HepG2 (cell line): Measurements from ENCODE around the gene CAGE1. TPM values are rescaled to one million over a fixed set of nuclear protein-coding genes. Genes with fewer than 3 reads are reported as not detected.

Source experiments
- ATAC-seq: fragments of 200-7000 bp; cut with Tn5 transposase; 3 replicates; pipeline ENCODE4 v1.9.1; 2020; ENCODE audit warnings: mild to moderate bottlenecking, moderate library complexity
- BruUV-seq: library from RNA; stranded (reverse); fragments of 400-500 nt; replicated peaks from 2 replicates; lab custom pipeline; 2021; lab: Mats Ljungman, UMichigan
- CTCF ChIA-PET: fragments of 300-600 bp; formaldehyde crosslinking; extraction: SDS; loops from one replicate; lab custom pipeline; 2021; ENCODE audit warnings: low total read pairs, inconsistent platforms, low intra/inter-chr PET ratio; lab: Yijun Ruan, JAX
- POLR2A ChIA-PET: fragments of 350-600 bp; sonication (Branson Sonifier 250); formaldehyde crosslinking; loops from one replicate; lab custom pipeline; 2020; ENCODE audit warnings: antibody characterized with exemption, inconsistent platforms; lab: Yijun Ruan, JAX
- DNase-seq: peaks from one replicate; pipeline ENCODE4 v3.0.0-alpha.2; 2015; ENCODE audit warnings: low spot score
- FAIRE-seq: peaks from 3 replicates; lab custom pipeline; 2011; peaks lifted over from hg19 to GRCh38; lab: Jason Lieb, UNC
- H2AFZ ChIP-seq: one replicate; pipeline ENCODE4 v1.6.1; 2011; ENCODE audit warnings: low read length, inconsistent platforms
- H3K27ac ChIP-seq: fragments of 300-600 bp; 3 replicates; pipeline ENCODE4 v1.8.0; 2011; ENCODE audit warnings: mixed run types, mild to moderate bottlenecking, mixed read lengths, low read length, inconsistent platforms; ENCODE audit not compliant: insufficient read depth; ENCODE audit errors: extremely low read length
- H3K27me3 ChIP-seq, 2 experiments: fragments of 200-600 bp in 1 of 2; 2 replicates in 1 of 2; 3 replicates in 1 of 2; pipeline versions ENCODE4 v1.6.0 to v1.8.0; 2011; ENCODE audit warnings: low read length in 2 of 2, mild to moderate bottlenecking in 2 of 2, moderate library complexity in 2 of 2, inconsistent platforms in 1 of 2; ENCODE audit not compliant: insufficient read depth in 2 of 2, control insufficient read depth in 1 of 2
- H3K36me3 ChIP-seq, 2 experiments: fragments of 200-600 bp in 1 of 2; replicated peaks in 1 of 2; 2 replicates in 1 of 2; 3 replicates in 1 of 2; pipeline versions ENCODE4 v1.5.1 to v1.8.0; 2011; ENCODE audit warnings: low read length in 2 of 2, inconsistent platforms in 1 of 2; ENCODE audit not compliant: insufficient read depth in 2 of 2, control insufficient read depth in 1 of 2
- H3K4me1 ChIP-seq: 2 replicates; pipeline ENCODE4 v1.5.1; 2012; ENCODE audit warnings: low read length, inconsistent platforms; ENCODE audit not compliant: insufficient read depth
- H3K4me2 ChIP-seq: 2 replicates; pipeline ENCODE4 v1.6.0; 2011; ENCODE audit warnings: low read depth, low read length, inconsistent platforms
- H3K4me3 ChIP-seq, 3 experiments: fragments of 200-600 bp in 1 of 3; sonication (generic), shearing (Covaris generic) in 1 of 3; replicated peaks in 1 of 3; 2 replicates each; pipeline ENCODE4 v1.5.1; 2011 to 2016; ENCODE audit warnings: low read length in 3 of 3, inconsistent platforms in 2 of 3, low read depth in 2 of 3, mild to moderate bottlenecking in 2 of 3, control low read depth in 1 of 3, mixed read lengths in 1 of 3; ENCODE audit not compliant: insufficient read depth in 1 of 3
- H3K79me2 ChIP-seq: one replicate; pipeline ENCODE4 v1.6.1; 2011; ENCODE audit warnings: low read length, inconsistent platforms; ENCODE audit not compliant: insufficient read depth
- H3K9ac ChIP-seq: 2 replicates; pipeline ENCODE4 v1.6.0; 2011; ENCODE audit warnings: mild to moderate bottlenecking, low read depth, low read length, inconsistent platforms; ENCODE audit not compliant: insufficient read depth
- H3K9me3 ChIP-seq: 2 replicates; pipeline ENCODE4 v1.5.1; 2012; ENCODE audit warnings: mild to moderate bottlenecking, low read length
- H4K20me1 ChIP-seq: 2 replicates; pipeline ENCODE4 v1.6.0; 2011; ENCODE audit warnings: inconsistent platforms, mild to moderate bottlenecking, low read length, moderate library complexity; ENCODE audit not compliant: insufficient read depth
- BORCS8-MEF2B ChIP-seq: sonication (generic); formaldehyde crosslinking; IDR thresholded peaks from 2 replicates; pipeline ENCODE4 v1.8.0; 2022; ENCODE audit warnings: mild to moderate bottlenecking, missing genetic modification reagents
- DPF2 ChIP-seq: sonication (generic); formaldehyde crosslinking; IDR thresholded peaks from 2 replicates; pipeline ENCODE4 v1.4.0; 2020; ENCODE audit warnings: mild to moderate bottlenecking, low read depth, missing genetic modification reagents, borderline replicate concordance
- ELF3 ChIP-seq: IDR thresholded peaks from 2 replicates; pipeline ENCODE4 v1.6.1; 2016; ENCODE audit warnings: missing genetic modification reagents, missing compliant biosample characterization
- GFI1 ChIP-seq: sonication (generic); formaldehyde crosslinking; IDR thresholded peaks from 2 replicates; pipeline ENCODE4 v1.5.0; 2020; ENCODE audit warnings: missing genetic modification reagents, mild to moderate bottlenecking, borderline replicate concordance
- MAFG ChIP-seq: sonication (generic); formaldehyde crosslinking; IDR thresholded peaks from 2 replicates; pipeline ENCODE4 v1.5.1; 2020; ENCODE audit warnings: mild to moderate bottlenecking, missing genetic modification reagents
- MIER3 ChIP-seq: IDR thresholded peaks from 2 replicates; pipeline ENCODE4 v1.6.1; 2016; ENCODE audit warnings: missing compliant biosample characterization, borderline replicate concordance
- MXD4 ChIP-seq: IDR thresholded peaks from 2 replicates; pipeline ENCODE4 v1.6.1; 2016; ENCODE audit warnings: mild to moderate bottlenecking, missing biosample characterization, missing genetic modification reagents
- NFIB ChIP-seq: sonication (generic); formaldehyde crosslinking; IDR thresholded peaks from 2 replicates; pipeline ENCODE4 v1.9.0; 2021; ENCODE audit warnings: missing genetic modification reagents, mild to moderate bottlenecking, borderline replicate concordance
- PITX1 ChIP-seq: sonication (generic); formaldehyde crosslinking; IDR thresholded peaks from 2 replicates; pipeline ENCODE4 v1.5.1; 2020; ENCODE audit warnings: mild to moderate bottlenecking, missing genetic modification reagents
- SP140L ChIP-seq: sonication (generic); formaldehyde crosslinking; IDR thresholded peaks from 2 replicates; pipeline ENCODE4 v1.4.0; 2020; ENCODE audit warnings: missing genetic modification reagents, borderline replicate concordance
- SRSF1 ChIP-seq: fragments of 200-400 bp; formaldehyde crosslinking; optimal IDR thresholded peaks from 2 replicates; pipeline ENCODE3; 2017; ENCODE audit warnings: mild to moderate bottlenecking, low read depth, low read length, moderate library complexity
- YY1 ChIP-seq: IDR thresholded peaks from 2 replicates; pipeline ENCODE4 v1.6.1; 2011; ENCODE audit warnings: low read length, low read depth, moderate library complexity, mild to moderate bottlenecking; ENCODE audit not compliant: insufficient read depth, insufficient replicate concordance
- ZFP36 ChIP-seq: fragments of 150-350 bp; IDR thresholded peaks from 2 replicates; pipeline ENCODE4 v1.6.1; 2018; ENCODE audit warnings: borderline replicate concordance, low read length, low read depth; ENCODE audit not compliant: partially characterized antibody
- ZNF430 ChIP-seq: sonication (generic); formaldehyde crosslinking; IDR thresholded peaks from 2 replicates; pipeline ENCODE4 v1.9.0; 2021; ENCODE audit warnings: mild to moderate bottlenecking, missing genetic modification reagents
- WGBS: methylation state at CpG from one replicate; pipeline ENCODE4 v1.1.6; 2017; ENCODE audit warnings: low lambda C conversion rate; 5-methylcytosine and 5-hydroxymethylcytosine counted together
- in situ Hi-C: cut with HindIII; loops from 2 replicates; pipeline ENCODE4 v1.10.0; 2017; ENCODE audit warnings: low pct_unique_long_range_greater_than_20kb; ENCODE audit not compliant: extremely low pct_ligation_motif_present
- intact Hi-C: fragments of 100-400 bp; cut with micrococcal nuclease; formaldehyde crosslinking; loops from one replicate; pipeline ENCODE4 v1.10.0; 2022; ENCODE audit not compliant: unreplicated experiment
- polyA plus RNA-seq, 8 experiments: library from polyadenylated mRNA; depleted of rRNA in 3 of 8; stranded (reverse) in 7 of 8; unstranded in 1 of 8; fragments of >200 nt; fragmentation: Illumina TruSeq in 4 of 8; extraction: Trizol in 4 of 8; gene quantifications; 2 replicates each; pipeline versions ENCODE4 v1.2.1 to v1.2.3, GENCODE V29; 2011 to 2016; ENCODE audit warnings: low read depth in 4 of 8, missing spikeins in 1 of 8, mixed read lengths in 1 of 8; ENCODE audit not compliant: insufficient read depth in 1 of 8
- total RNA-seq, 5 experiments: library from RNA; depleted of rRNA; stranded (reverse); fragments of >200 nt; fragmentation: Illumina TruSeq; extraction: Trizol; gene quantifications; 2 replicates each; pipeline ENCODE4 v1.2.3, GENCODE V29; 2016; ENCODE audit warnings: low read depth in 1 of 5
- TF ChIP-seq, protein P1 (sequence below): IDR thresholded peaks from 2 replicates; pipeline ENCODE4 v1.6.1; 2016; ENCODE audit warnings: missing genetic modification reagents, missing compliant biosample characterization
- TF ChIP-seq, protein P2 (sequence below): sonication (generic); formaldehyde crosslinking; IDR thresholded peaks from 2 replicates; pipeline ENCODE4 v1.4.0; 2020; ENCODE audit warnings: missing genetic modification reagents
- TF ChIP-seq, protein P3 (sequence below): sonication (generic); formaldehyde crosslinking; IDR thresholded peaks from 2 replicates; pipeline ENCODE4 v1.8.0; 2022; ENCODE audit warnings: low read depth, missing genetic modification reagents
- TF ChIP-seq, protein P4 (sequence below): sonication (generic); formaldehyde crosslinking; IDR thresholded peaks from 2 replicates; pipeline ENCODE4 v1.5.0; 2020; ENCODE audit warnings: missing genetic modification reagents, mild to moderate bottlenecking, borderline replicate concordance
- TF ChIP-seq, protein P5 (sequence below): sonication (generic); formaldehyde crosslinking; IDR thresholded peaks from 2 replicates; pipeline ENCODE4 v1.4.0; 2020; ENCODE audit warnings: missing genetic modification reagents

Gene CAGE1
- total and polyA plus RNA-seq, 2 of the 13 experiments (the other 11 are each of a cell fraction or from before 2014, with no cell fraction given) = 0.03 to 0.15 TPM

DNA sequence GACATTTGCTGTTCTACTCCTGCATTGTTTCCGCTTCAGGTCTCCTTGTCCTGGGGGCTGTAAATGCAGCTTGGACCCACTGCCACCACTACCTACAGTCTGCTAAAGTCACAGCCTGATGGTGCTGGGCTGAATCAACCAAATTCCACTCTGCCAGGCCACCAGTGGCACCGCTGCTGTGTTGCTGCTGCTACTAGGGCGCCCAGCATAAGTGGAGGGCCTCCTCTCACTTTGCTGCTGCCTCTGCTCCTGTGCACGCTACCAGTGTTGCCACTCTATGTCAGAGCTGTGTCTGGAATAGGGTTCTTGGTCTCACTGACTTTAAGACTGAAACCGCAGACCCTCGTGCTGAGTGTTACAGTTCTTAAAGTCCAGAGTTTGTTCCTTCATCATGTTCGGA is 75.1 kb downstream of the CAGE1 start:
- peaks cover 4% of the 10 kb centered on the region; the same call in 1 of the 2 replicates for H4K20me1 ChIP-seq
- H3K36me3 ChIP-seq = peaks cover 0 to 6% of the 10 kb centered on the region in 2 experiments; a peak in 2 of 5 replicates
- peak overlapping the region; percentile 16 for H2AFZ ChIP-seq
- FAIRE-seq = no peak
- H3K27me3 ChIP-seq = no peaks in the 10 kb centered on the region; a peak in 1 of 5 replicates
- peak overlapping the region; percentile 10 for H3K27ac ChIP-seq
- ChIA-PET POLR2A (interaction anchor here (1.4 to 4.3 kb wide), 5 partner anchors 15 to 227 kb away, joined by 4 to 39 read pairs (median 9); partner anchors contain the start of genes CAGE1, DSP and RIOK1), CTCF (no interaction called here)
- H3K4me3 ChIP-seq = no peak overlapping the region
- no peak overlapping the region for H3K4me2 ChIP-seq
- no TSS peak for BruUV-seq
- WGBS = 97% methylated on average over 7 of the region's 7 CpGs
- no peak for DNase-seq
- no peaks in the 10 kb centered on the region for H3K9me3 ChIP-seq
- in situ Hi-C loops (no loop called here), intact Hi-C loops (loop anchor here (5.0 kb wide), 1 partner anchor 228 kb away; the partner anchor contains the start of gene DSP)
- no peak overlapping the region for H3K9ac ChIP-seq
- ATAC-seq = no peak
- H3K79me2 ChIP-seq = peaks cover 36% of the 10 kb centered on the region
- H3K4me1 ChIP-seq = peaks cover 61% of the 10 kb centered on the region
- TF ChIP-seq, protein P1, sequence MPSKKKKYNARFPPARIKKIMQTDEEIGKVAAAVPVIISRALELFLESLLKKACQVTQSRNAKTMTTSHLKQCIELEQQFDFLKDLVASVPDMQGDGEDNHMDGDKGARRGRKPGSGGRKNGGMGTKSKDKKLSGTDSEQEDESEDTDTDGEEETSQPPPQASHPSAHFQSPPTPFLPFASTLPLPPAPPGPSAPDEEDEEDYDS (CRISPR knock-in tag) = no peak
- TF ChIP-seq SRSF1 (no peak), GFI1 (no peak), MIER3 (no peak), SP140L (CRISPR knock-in tag) (no peak), NFIB (no peak), DPF2 (CRISPR knock-in tag) (no peak), MAFG (CRISPR knock-in tag) (no peak), BORCS8-MEF2B (CRISPR knock-in tag) (0 out of 2 replicates have a peak, but pooled peaks have one; percentile 53), YY1 (no peak), MXD4 (CRISPR knock-in tag) (no peak), ELF3 (CRISPR knock-in tag) (no peak), ZNF430 (CRISPR knock-in tag) (no peak), PITX1 (CRISPR knock-in tag) (no peak), ZFP36 (no peak)
- TF ChIP-seq, protein P2, sequence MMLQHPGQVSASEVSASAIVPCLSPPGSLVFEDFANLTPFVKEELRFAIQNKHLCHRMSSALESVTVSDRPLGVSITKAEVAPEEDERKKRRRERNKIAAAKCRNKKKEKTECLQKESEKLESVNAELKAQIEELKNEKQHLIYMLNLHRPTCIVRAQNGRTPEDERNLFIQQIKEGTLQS (CRISPR knock-in tag) = no peak
- TF ChIP-seq, protein P3, sequence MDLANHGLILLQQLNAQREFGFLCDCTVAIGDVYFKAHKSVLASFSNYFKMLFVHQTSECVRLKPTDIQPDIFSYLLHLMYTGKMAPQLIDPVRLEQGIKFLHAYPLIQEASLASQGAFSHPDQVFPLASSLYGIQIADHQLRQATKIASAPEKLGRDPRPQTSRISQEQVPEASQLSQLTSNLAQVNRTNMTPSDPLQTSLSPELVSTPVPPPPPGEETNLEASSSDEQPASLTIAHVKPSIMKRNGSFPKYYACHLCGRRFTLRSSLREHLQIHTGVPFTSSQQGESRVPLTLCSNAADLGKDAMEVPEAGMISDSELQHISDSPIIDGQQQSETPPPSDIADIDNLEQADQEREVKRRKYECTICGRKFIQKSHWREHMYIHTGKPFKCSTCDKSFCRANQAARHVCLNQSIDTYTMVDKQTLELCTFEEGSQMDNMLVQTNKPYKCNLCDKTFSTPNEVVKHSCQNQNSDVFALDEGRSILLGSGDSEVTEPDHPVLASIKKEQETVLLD (CRISPR knock-in tag) = no peak
- TF ChIP-seq, protein P4, sequence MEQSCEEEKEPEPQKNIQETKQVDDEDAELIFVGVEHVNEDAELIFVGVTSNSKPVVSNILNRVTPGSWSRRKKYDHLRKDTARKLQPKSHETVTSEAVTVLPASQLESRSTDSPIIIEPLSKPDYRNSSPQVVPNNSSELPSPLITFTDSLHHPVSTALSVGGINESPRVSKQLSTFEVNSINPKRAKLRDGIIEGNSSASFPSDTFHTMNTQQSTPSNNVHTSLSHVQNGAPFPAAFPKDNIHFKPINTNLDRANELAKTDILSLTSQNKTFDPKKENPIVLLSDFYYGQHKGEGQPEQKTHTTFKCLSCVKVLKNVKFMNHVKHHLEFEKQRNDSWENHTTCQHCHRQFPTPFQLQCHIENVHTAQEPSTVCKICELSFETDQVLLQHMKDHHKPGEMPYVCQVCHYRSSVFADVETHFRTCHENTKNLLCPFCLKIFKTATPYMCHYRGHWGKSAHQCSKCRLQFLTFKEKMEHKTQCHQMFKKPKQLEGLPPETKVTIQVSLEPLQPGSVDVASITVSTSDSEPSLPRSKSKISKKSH = 0 out of 2 replicates have a peak, but pooled peaks have one; percentile 47
- TF ChIP-seq, protein P5, sequence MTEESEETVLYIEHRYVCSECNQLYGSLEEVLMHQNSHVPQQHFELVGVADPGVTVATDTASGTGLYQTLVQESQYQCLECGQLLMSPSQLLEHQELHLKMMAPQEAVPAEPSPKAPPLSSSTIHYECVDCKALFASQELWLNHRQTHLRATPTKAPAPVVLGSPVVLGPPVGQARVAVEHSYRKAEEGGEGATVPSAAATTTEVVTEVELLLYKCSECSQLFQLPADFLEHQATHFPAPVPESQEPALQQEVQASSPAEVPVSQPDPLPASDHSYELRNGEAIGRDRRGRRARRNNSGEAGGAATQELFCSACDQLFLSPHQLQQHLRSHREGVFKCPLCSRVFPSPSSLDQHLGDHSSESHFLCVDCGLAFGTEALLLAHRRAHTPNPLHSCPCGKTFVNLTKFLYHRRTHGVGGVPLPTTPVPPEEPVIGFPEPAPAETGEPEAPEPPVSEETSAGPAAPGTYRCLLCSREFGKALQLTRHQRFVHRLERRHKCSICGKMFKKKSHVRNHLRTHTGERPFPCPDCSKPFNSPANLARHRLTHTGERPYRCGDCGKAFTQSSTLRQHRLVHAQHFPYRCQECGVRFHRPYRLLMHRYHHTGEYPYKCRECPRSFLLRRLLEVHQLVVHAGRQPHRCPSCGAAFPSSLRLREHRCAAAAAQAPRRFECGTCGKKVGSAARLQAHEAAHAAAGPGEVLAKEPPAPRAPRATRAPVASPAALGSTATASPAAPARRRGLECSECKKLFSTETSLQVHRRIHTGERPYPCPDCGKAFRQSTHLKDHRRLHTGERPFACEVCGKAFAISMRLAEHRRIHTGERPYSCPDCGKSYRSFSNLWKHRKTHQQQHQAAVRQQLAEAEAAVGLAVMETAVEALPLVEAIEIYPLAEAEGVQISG (CRISPR knock-in tag) = no peak
